Osteoblast (primary cell): Measurements from ENCODE around the gene ALKBH4. TPM values are rescaled to one million over a fixed set of nuclear protein-coding genes. Genes with fewer than 3 reads are reported as not detected.

Source experiments
- DNase-seq: peaks from one replicate; pipeline ENCODE4 v3.0.0; 2011; ENCODE audit warnings: low spot score, mixed read lengths; ENCODE audit not compliant: insufficient read length; ENCODE audit errors: missing footprints
- H2AFZ ChIP-seq: 2 replicates; pipeline ENCODE4 v1.6.0; 2011; ENCODE audit warnings: mild to moderate bottlenecking, low read length
- H3K27ac ChIP-seq: 2 replicates; pipeline ENCODE4 v1.5.1; 2011; ENCODE audit warnings: mild to moderate bottlenecking, low read depth, low read length, moderate library complexity
- H3K27me3 ChIP-seq: 2 replicates; pipeline ENCODE4 v1.6.0; 2012; ENCODE audit warnings: mild to moderate bottlenecking, control low read depth, inconsistent platforms, low read length, moderate library complexity; ENCODE audit not compliant: insufficient read depth
- H3K36me3 ChIP-seq: 2 replicates; pipeline ENCODE4 v1.5.1; 2011; ENCODE audit warnings: mild to moderate bottlenecking, low read length, control low read depth, moderate library complexity; ENCODE audit not compliant: insufficient read depth
- H3K4me1 ChIP-seq: 2 replicates; pipeline ENCODE4 v1.5.1; 2011; ENCODE audit warnings: mild to moderate bottlenecking, low read length, control low read depth, moderate library complexity; ENCODE audit not compliant: insufficient read depth
- H3K4me2 ChIP-seq: 2 replicates; pipeline ENCODE4 v1.6.0; 2011; ENCODE audit warnings: mild to moderate bottlenecking, low read length; ENCODE audit not compliant: insufficient read depth
- H3K4me3 ChIP-seq: fragments of 200-600 bp; sonication (generic); 3 replicates; pipeline ENCODE4 v1.5.1; 2012; ENCODE audit warnings: mild to moderate bottlenecking, low read length, inconsistent platforms; ENCODE audit not compliant: insufficient read depth
- H3K79me2 ChIP-seq: 2 replicates; pipeline ENCODE4 v1.6.0; 2012; ENCODE audit warnings: mild to moderate bottlenecking, low read length, control low read depth, inconsistent platforms; ENCODE audit not compliant: insufficient read depth
- H3K9me3 ChIP-seq: 2 replicates; pipeline ENCODE4 v1.5.1; 2011; ENCODE audit warnings: low read depth, low read length, control low read depth
- H4K20me1 ChIP-seq: 2 replicates; pipeline ENCODE4 v1.6.0; 2012; ENCODE audit warnings: mild to moderate bottlenecking, low read length, control low read depth; ENCODE audit not compliant: insufficient read depth
- total RNA-seq: library from RNA; depleted of rRNA; stranded (reverse); fragments of >200 nt; gene quantifications from 2 replicates; pipeline ENCODE4 v1.2.3, GENCODE V29; 2012
- TF ChIP-seq, protein P1 (sequence below): IDR thresholded peaks from 2 replicates; pipeline ENCODE4 v1.5.1; 2011; ENCODE audit warnings: mild to moderate bottlenecking, low read depth, low read length, moderate library complexity; ENCODE audit errors: extremely low read depth

The ALKBH4 gene
- total RNA-seq, 1 donor, result 16.3 TPM

DNA sequence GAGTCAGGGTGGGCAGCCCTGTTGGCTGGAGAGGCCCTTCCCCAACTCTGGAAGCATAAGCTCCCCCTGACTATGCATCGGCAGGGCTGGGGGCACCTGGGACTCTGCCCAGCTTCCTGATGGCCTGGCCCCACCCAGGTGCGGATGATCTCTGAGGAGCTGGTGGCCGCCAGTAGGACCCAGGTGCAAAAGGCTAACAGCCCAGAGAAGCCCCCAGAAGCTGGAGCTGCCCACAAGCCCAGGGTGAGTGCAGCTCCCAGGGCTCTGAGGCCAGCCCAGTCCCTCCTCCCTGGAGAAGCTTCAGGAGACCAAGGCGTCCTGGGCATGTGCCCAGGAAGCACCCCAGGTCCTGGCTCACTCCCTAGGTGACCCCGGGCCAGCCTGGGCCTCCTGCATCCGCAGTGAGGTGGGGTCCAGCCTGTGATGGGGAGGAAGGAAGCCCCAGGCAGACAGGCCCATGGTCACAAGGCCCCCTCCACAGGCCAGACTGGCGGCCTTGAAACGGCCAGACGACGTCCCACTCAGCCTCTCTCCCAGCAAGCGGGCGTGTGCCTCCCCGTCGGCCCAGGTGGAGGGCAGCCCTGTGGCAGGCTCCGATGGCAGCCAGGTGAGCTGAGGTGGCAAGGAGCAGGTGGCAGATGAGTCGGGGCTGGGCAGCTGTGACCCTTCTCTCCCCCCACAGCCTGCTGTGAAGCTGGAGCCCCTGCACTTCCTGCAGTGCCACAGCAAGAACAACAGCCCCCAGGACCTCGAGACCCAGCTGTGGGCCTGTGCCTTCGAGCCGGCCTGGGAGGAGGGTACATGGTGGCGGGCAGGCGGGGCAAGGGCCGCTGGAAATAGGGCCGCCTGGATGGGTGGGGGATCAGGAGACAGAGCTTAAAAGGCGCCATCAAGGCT, 3.2 kb upstream of the ALKBH4 start:
- H3K4me3 ChIP-seq, result no peak overlapping the region
- no peak overlapping the region for H2AFZ ChIP-seq
- H3K27me3 ChIP-seq, result no peaks in the 10 kb centered on the region
- H3K4me1 ChIP-seq, result peaks cover 13% of the 10 kb centered on the region
- no peaks in the 10 kb centered on the region for H4K20me1 ChIP-seq
- no peak overlapping the region for H3K4me2 ChIP-seq
- H3K79me2 ChIP-seq, result peaks cover 25% of the 10 kb centered on the region
- H3K9me3 ChIP-seq, result no peaks in the 10 kb centered on the region
- no peak overlapping the region for H3K27ac ChIP-seq
- TF ChIP-seq, protein P1, sequence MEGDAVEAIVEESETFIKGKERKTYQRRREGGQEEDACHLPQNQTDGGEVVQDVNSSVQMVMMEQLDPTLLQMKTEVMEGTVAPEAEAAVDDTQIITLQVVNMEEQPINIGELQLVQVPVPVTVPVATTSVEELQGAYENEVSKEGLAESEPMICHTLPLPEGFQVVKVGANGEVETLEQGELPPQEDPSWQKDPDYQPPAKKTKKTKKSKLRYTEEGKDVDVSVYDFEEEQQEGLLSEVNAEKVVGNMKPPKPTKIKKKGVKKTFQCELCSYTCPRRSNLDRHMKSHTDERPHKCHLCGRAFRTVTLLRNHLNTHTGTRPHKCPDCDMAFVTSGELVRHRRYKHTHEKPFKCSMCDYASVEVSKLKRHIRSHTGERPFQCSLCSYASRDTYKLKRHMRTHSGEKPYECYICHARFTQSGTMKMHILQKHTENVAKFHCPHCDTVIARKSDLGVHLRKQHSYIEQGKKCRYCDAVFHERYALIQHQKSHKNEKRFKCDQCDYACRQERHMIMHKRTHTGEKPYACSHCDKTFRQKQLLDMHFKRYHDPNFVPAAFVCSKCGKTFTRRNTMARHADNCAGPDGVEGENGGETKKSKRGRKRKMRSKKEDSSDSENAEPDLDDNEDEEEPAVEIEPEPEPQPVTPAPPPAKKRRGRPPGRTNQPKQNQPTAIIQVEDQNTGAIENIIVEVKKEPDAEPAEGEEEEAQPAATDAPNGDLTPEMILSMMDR, result no peak
- H3K36me3 ChIP-seq, result peaks cover 12% of the 10 kb centered on the region
- DNase-seq, result peak; percentile 88

DNA sequence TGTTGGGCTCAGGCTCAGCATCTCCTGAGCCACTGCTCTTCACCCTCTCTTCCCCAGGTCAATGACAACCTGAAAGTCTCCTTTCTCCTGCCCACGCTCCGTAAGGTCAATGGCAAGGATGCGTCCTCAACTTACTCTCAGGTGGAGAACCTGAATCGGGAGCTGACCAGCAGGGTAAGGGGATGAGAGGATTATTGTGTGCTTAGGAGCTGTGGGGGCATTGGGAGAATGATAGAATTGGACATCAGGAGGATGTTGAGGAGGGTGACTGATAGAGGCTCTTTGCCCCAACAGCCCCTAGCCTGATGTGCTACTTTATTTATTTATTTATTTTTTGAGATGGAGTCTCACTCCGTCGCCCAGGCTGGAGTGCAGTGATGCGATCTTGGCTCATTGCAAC, 1.4 kb upstream of the ALKBH4 start:
- DNase-seq, result peak; percentile 73
- Histone ChIP-seq H3K27me3 (no peaks in the 10 kb centered on the region), H3K4me2 (peak overlapping the region; percentile 86), H3K9me3 (no peaks in the 10 kb centered on the region), H3K79me2 (peaks cover 36% of the 10 kb centered on the region), H3K27ac (no peak overlapping the region), H4K20me1 (peaks cover 5% of the 10 kb centered on the region), H2AFZ (no peak overlapping the region), H3K4me1 (peaks cover 13% of the 10 kb centered on the region), H3K36me3 (no peaks in the 10 kb centered on the region), H3K4me3 (peak overlapping the region; percentile 91)
- TF ChIP-seq, protein P1, result no peak

DNA sequence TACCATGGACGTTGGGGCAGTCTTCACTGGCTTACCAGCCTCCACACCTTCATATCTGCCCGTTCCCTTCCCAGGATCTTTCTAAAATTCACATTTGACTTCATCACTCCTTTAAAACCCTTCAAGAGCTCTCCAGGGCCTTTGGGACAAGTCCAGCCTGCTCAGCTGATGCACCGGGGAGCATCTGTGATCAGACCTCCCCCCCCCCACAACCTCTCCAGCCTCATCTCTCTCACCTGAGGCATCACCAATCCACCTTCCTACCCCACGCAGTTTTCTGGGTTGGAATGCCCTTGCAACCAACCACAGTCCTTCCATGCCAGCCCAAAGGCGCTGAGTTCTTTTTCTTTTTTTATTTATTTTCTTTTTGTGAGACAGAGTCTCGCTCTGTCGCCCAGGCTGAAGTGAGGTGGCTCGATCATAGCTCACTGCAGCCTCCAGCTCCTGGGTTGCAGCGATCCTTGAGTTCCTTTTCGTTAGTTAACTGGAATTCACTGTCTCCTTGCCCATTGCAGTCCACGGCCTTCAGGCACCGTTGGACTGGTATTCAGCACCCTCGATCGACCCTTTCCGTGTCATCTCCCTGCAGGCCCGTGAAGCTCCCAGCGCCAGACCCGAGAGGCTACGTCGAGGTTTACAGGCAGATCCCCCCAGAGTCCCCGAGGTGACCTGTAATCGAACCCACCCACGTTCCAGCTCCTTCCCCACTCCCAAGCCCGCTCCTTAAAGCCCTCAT, 654 bp downstream of the ALKBH4 start:
- Histone ChIP-seq H4K20me1 (peaks cover 5% of the 10 kb centered on the region), H3K79me2 (peaks cover 40% of the 10 kb centered on the region), H3K4me2 (peak overlapping the region; percentile 86), H3K9me3 (no peaks in the 10 kb centered on the region), H3K36me3 (peaks cover 4% of the 10 kb centered on the region), H3K27me3 (no peaks in the 10 kb centered on the region), H3K4me1 (peaks cover 13% of the 10 kb centered on the region), H3K27ac (peak overlapping the region; percentile 70), H3K4me3 (peak overlapping the region; percentile 91), H2AFZ (peak overlapping the region; percentile 94)
- peak; percentile 92 for DNase-seq
- TF ChIP-seq, protein P1, result no peak

DNA sequence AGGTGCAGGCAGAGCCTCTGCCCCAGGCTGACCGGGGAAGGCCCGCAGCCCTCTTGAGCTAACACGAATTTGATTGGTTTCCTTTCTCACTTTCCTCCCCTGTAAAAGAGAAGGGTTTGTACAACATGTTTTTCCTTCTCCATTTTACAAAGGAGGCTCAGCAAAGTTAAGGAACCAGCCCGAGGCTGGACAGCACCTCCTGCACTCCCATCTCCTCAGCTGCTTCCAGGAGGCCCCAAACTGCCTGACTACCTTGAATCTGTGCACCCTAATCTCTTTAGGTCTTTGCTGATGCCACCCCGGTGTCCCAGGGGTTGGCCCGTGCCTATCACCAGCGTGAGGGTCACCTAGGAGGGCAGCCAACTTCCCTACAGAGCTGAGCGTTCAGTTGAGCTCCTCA, 4.2 kb downstream of the ALKBH4 start:
- Histone ChIP-seq H3K4me1 (peaks cover 7% of the 10 kb centered on the region), H3K4me2 (no peak overlapping the region), H4K20me1 (peaks cover 9% of the 10 kb centered on the region), H3K36me3 (peaks cover 14% of the 10 kb centered on the region), H3K27me3 (no peaks in the 10 kb centered on the region), H3K4me3 (no peak overlapping the region), H3K9me3 (no peaks in the 10 kb centered on the region), H2AFZ (no peak overlapping the region), H3K27ac (no peak overlapping the region), H3K79me2 (peaks cover 33% of the 10 kb centered on the region)
- peak; percentile 61 for DNase-seq
- TF ChIP-seq, protein P1, result no peak
